Measurements from ENCODE around the gene SLC23A1. TPM values are rescaled to one million over a fixed set of nuclear protein-coding genes. Genes with fewer than 3 reads are reported as not detected.
A peak's percentile ranks its signal among the peaks of the same experiment; 100 is the strongest.

SLC23A1 gene
- total RNA-seq, 4 donors from 2014 or later, result 6.4 TPM; not detected in 3

DNA sequence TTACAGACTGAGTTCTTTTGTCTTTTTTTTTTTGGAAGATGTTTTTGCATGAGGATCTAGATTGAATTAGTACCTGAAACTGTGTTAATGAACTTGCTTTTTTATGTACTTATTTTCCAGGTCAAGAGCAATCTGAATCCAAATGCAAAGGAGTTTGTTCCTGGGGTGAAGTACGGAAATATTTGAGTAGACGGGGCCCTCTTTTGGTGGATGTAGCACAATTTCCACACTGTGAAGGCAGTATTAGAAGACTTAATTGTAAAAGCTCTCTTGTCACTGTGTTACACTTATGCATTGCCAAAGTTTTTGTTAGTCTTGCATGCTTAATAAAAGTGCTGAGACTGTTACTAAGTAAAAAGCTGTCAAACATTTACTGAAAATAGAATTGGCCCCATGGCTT lies 14.5 kb downstream of the SLC23A1 start:
- intact Hi-C loops (cut with DNase I), result no loop called here
- Histone ChIP-seq H3K36me3 (peaks cover 6 to 99% (median 33%) of the 10 kb centered on the region in 3 donors), H3K27ac (no peak overlapping the region), H3K4me3 (no peak overlapping the region), H3K9me3 (no peaks in the 10 kb centered on the region), H3K27me3 (no peaks in the 10 kb centered on the region), H3K4me1 (peaks cover 2 to 23% (median 6%) of the 10 kb centered on the region in 3 donors)
- DNase-seq, result no peak
- WGBS, 2 donors, result 56 to 72% methylated on average over 2 of the region's 2 CpGs
- TF ChIP-seq POLR2A (IDR thresholded peaks at IDR 0.05), result no peak
- TF ChIP-seq, protein P1, sequence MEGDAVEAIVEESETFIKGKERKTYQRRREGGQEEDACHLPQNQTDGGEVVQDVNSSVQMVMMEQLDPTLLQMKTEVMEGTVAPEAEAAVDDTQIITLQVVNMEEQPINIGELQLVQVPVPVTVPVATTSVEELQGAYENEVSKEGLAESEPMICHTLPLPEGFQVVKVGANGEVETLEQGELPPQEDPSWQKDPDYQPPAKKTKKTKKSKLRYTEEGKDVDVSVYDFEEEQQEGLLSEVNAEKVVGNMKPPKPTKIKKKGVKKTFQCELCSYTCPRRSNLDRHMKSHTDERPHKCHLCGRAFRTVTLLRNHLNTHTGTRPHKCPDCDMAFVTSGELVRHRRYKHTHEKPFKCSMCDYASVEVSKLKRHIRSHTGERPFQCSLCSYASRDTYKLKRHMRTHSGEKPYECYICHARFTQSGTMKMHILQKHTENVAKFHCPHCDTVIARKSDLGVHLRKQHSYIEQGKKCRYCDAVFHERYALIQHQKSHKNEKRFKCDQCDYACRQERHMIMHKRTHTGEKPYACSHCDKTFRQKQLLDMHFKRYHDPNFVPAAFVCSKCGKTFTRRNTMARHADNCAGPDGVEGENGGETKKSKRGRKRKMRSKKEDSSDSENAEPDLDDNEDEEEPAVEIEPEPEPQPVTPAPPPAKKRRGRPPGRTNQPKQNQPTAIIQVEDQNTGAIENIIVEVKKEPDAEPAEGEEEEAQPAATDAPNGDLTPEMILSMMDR (IDR thresholded peaks at IDR 0.05), result no peak

DNA sequence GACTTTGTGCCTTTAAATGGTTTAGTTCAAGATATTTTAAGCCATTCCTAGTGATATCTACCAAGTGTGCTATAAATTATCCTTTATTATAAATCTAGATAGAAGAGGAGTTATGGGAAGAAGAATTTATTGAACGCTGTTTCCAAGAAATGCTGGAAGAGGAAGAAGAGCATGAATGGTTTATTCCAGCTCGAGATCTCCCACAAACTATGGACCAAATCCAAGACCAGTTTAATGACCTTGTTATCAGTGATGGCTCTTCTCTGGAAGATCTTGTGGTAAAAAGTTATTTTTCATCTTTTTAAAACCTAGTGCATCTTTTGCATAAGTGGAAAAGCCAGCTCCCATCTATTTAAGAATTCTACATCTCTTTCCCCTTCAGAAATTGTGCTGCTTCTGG lies 18.6 kb downstream of the SLC23A1 start:
- Histone ChIP-seq H3K4me3 (no peak overlapping the region), H3K9me3 (no peaks in the 10 kb centered on the region), H3K27me3 (no peaks in the 10 kb centered on the region), H3K27ac (peak overlapping the region in 2 of 4 donors; percentile 68 to 74), H3K36me3 (peaks cover 6 to 72% (median 18%) of the 10 kb centered on the region in 3 donors), H3K4me1 (peaks cover 0 to 33% (median 6%) of the 10 kb centered on the region in 3 donors)
- TF ChIP-seq, protein P1 (IDR thresholded peaks at IDR 0.05), result no peak
- no peak for TF ChIP-seq POLR2A (IDR thresholded peaks at IDR 0.05)
- DNase-seq, result no peak
- intact Hi-C loops (cut with DNase I), result no loop called here
- 76 to 93% methylated on average over 2 of the region's 2 CpGs for WGBS, 2 donors

DNA sequence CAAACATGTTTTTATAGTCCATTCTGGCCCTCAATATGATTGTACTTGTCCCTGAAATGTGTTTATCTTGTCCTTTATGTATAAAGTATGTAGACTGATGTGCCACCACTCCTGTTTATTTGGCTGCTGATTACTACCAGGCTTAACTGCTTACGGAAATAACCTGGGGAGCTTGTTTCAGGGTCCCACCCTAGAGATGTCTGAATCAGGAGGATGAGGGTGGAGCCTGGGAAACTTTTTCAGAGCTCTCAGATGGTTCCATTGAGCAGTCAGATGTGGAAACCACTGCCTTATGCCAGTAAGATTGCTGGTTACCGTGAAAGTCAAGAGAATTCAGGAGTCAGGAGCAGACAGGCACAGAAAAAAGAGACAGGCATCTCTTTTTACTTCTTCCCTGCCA lies 19.2 kb downstream of the SLC23A1 start:
- Histone ChIP-seq H3K9me3 (no peaks in the 10 kb centered on the region), H3K36me3 (peaks cover 6 to 66% (median 18%) of the 10 kb centered on the region in 3 donors), H3K27ac (peak overlapping the region in 2 of 4 donors; percentile 68 to 74), H3K4me1 (peaks cover 0 to 38% (median 6%) of the 10 kb centered on the region in 3 donors), H3K4me3 (no peak overlapping the region), H3K27me3 (no peaks in the 10 kb centered on the region)
- no peak for DNase-seq
- intact Hi-C loops (cut with DNase I), result no loop called here
- TF ChIP-seq, protein P1 (IDR thresholded peaks at IDR 0.05), result no peak
- no peak for TF ChIP-seq POLR2A (IDR thresholded peaks at IDR 0.05)
- WGBS, 2 donors, result 34 to 52% methylated on average over 2 of the region's 2 CpGs

GRCh38 chr5:139361835-139362429 lies 21.2 kb downstream of the SLC23A1 start:
- 73 to 78% methylated on average over 6 of the region's 6 CpGs for WGBS, 2 donors
- no peak for DNase-seq
- intact Hi-C loops (cut with DNase I), result no loop called here
- Histone ChIP-seq H3K4me1 (peaks cover 0 to 58% (median 16%) of the 10 kb centered on the region in 3 donors), H3K4me3 (no peak overlapping the region), H3K27ac (no peak overlapping the region), H3K36me3 (peaks cover 6 to 53% (median 18%) of the 10 kb centered on the region in 3 donors), H3K27me3 (no peaks in the 10 kb centered on the region), H3K9me3 (no peaks in the 10 kb centered on the region)
- TF ChIP-seq, protein P1 (IDR thresholded peaks at IDR 0.05), result no peak
- no peak for TF ChIP-seq POLR2A (IDR thresholded peaks at IDR 0.05)

DNA sequence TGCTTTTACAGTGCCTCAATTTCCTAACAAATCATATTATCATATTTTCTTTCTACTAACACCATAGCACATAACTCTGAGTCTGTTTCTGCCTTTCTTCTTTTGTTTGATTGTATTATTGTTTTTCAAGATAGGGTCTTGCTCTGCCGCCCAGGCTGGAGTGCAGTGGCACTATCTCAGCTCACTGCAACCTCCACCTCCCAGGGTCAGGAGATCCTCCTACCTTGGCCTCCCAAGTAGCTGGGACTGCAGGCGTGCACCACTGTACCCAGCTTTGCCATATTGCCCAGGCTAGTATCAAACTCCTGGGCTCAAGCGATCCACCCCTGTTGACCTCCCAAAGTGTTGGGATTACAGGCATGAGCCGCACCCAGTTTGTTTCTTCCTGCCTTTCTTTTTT lies 22.7 kb downstream of the SLC23A1 start:
- TF ChIP-seq, protein P1 (IDR thresholded peaks at IDR 0.05), result no peak
- TF ChIP-seq POLR2A (IDR thresholded peaks at IDR 0.05), result no peak
- intact Hi-C loops (cut with DNase I), result no loop called here
- H3K27me3 ChIP-seq, result no peaks in the 10 kb centered on the region
- no peak overlapping the region for H3K4me3 ChIP-seq
- peaks cover 0 to 65% (median 16%) of the 10 kb centered on the region in 3 donors for H3K4me1 ChIP-seq
- WGBS, 2 donors, result 90 to 92% methylated on average over 4 of the region's 4 CpGs
- no peak overlapping the region for H3K27ac ChIP-seq
- no peak for DNase-seq
- peaks cover 6 to 48% (median 14%) of the 10 kb centered on the region in 3 donors for H3K36me3 ChIP-seq
- no peaks in the 10 kb centered on the region for H3K9me3 ChIP-seq

Measured in esophagus squamous epithelium (tissue), 5 donors.